SK-N-SH (cell line): ENCODE measurements around the gene GRB10. TPM values are rescaled to one million over a fixed set of nuclear protein-coding genes. Genes with fewer than 3 reads are reported as not detected.

Experiments
- CTCF ChIA-PET: fragments of 300-600, 350-600 bp; formaldehyde crosslinking; extraction: SDS; loops from one replicate; lab custom pipeline; 2021; lab: Yijun Ruan, JAX
- POLR2A ChIA-PET: fragments of 350-600 bp; sonication (Branson Sonifier 250); formaldehyde crosslinking; extraction: SDS; loops from one replicate; lab custom pipeline; 2020; ENCODE audit warnings: antibody characterized with exemption, inconsistent platforms; lab: Yijun Ruan, JAX
- DNase-seq: peaks from one replicate; pipeline ENCODE4 v3.0.0; 2012
- H2AFZ ChIP-seq: fragments of 200-600 bp; sonication (generic); 2 replicates; pipeline ENCODE4 v1.8.1; 2016; ENCODE audit warnings: antibody characterized with exemption, mild to moderate bottlenecking, low read depth
- H3F3A ChIP-seq: fragments of 200-600 bp; sonication (generic); replicated peaks from 2 replicates; pipeline ENCODE3; 2016; ENCODE audit warnings: antibody characterized with exemption, mild to moderate bottlenecking; ENCODE audit not compliant: insufficient read depth
- H3K27ac ChIP-seq, 2 experiments: fragments of 200-500 bp in 1 of 2; fragments of 200-600 bp in 1 of 2; sonication (Bioruptor generic) in 1 of 2; sonication (generic), shearing (Covaris generic) in 1 of 2; 2 replicates each; pipeline versions ENCODE4 v1.5.1 to v1.6.1; 2014 to 2016; ENCODE audit warnings: low read depth in 2 of 2, inconsistent platforms in 1 of 2, low read length in 1 of 2, mild to moderate bottlenecking in 1 of 2, mixed read lengths in 1 of 2
- H3K27me3 ChIP-seq: fragments of 200-600 bp; sonication (generic), shearing (Covaris generic); 2 replicates; pipeline ENCODE4 v1.6.1; 2016; ENCODE audit warnings: mixed run types; ENCODE audit not compliant: insufficient read depth
- H3K36me3 ChIP-seq, 2 experiments: fragments of 200-500 bp in 1 of 2; fragments of 200-600 bp in 1 of 2; sonication (Bioruptor generic) in 1 of 2; sonication (generic) in 1 of 2; replicated peaks in 1 of 2; 2 replicates each; pipeline versions ENCODE3 to v1.5.1; 2014 to 2016; ENCODE audit warnings: low read length in 1 of 2, mild to moderate bottlenecking in 1 of 2; ENCODE audit not compliant: insufficient read depth in 2 of 2, control insufficient read depth in 1 of 2
- H3K4me1 ChIP-seq, 2 experiments: fragments of 200-500 bp in 1 of 2; fragments of 200-600 bp in 1 of 2; sonication (Bioruptor generic) in 1 of 2; sonication (generic), shearing (Covaris generic) in 1 of 2; 2 replicates each; pipeline versions ENCODE4 v1.5.1 to v1.6.1; 2014 to 2016; ENCODE audit warnings: low read depth in 1 of 2, low read length in 1 of 2, mixed run types in 1 of 2; ENCODE audit not compliant: insufficient read depth in 2 of 2, control insufficient read depth in 1 of 2
- H3K4me2 ChIP-seq: fragments of 200-600 bp; sonication (generic), shearing (Covaris generic); 2 replicates; pipeline ENCODE4 v1.6.1; 2017; ENCODE audit warnings: mixed run types
- H3K4me3 ChIP-seq, 2 experiments: fragments of 200-500 bp in 1 of 2; fragments of 200-600 bp in 1 of 2; sonication (Bioruptor generic) in 1 of 2; sonication (generic), shearing (Covaris generic) in 1 of 2; 2 replicates each; pipeline versions ENCODE4 v1.5.1 to v1.8.1; 2014 to 2016; ENCODE audit warnings: low read depth in 2 of 2, inconsistent platforms in 1 of 2, low read length in 1 of 2, mild to moderate bottlenecking in 1 of 2, mixed read lengths in 1 of 2, moderate library complexity in 1 of 2
- H3K79me2 ChIP-seq: fragments of 200-600 bp; sonication (generic); 2 replicates; pipeline ENCODE4 v1.8.1; 2017; ENCODE audit warnings: mild to moderate bottlenecking; ENCODE audit not compliant: insufficient read depth
- H3K9ac ChIP-seq: fragments of 200-600 bp; sonication (generic); 2 replicates; pipeline ENCODE4 v1.6.1; 2017; ENCODE audit warnings: mixed run types
- H3K9me2 ChIP-seq: fragments of 200-600 bp; sonication (generic); 2 replicates; pipeline ENCODE4 v1.6.1; 2017; ENCODE audit warnings: mixed run types
- H3K9me3 ChIP-seq: fragments of 200-600 bp; sonication (generic); 2 replicates; pipeline ENCODE4 v1.6.1; 2017; ENCODE audit warnings: mixed run types, mild to moderate bottlenecking, moderate library complexity
- H4K20me1 ChIP-seq: fragments of 200-600 bp; sonication (generic); 2 replicates; pipeline ENCODE4 v1.6.1; 2017; ENCODE audit warnings: mild to moderate bottlenecking, mixed run types; ENCODE audit not compliant: insufficient read depth
- CHD2 ChIP-seq: fragments of 150-350 bp; IDR thresholded peaks from 2 replicates; pipeline ENCODE4 v1.6.1; 2018; ENCODE audit warnings: low read length; ENCODE audit not compliant: partially characterized antibody
- ELF1 ChIP-seq: IDR thresholded peaks from 2 replicates; pipeline ENCODE4 v1.4.0; 2012
- EP300 ChIP-seq, 2 experiments: IDR thresholded peaks; 2 replicates each; pipeline versions ENCODE4 v1.4.0 to v1.6.1; 2012; ENCODE audit warnings: borderline replicate concordance in 1 of 2, low read depth in 1 of 2, low read length in 1 of 2
- FOXM1 ChIP-seq: IDR thresholded peaks from 2 replicates; pipeline ENCODE4 v1.4.0; 2012; ENCODE audit warnings: low read depth, mild to moderate bottlenecking
- JUND ChIP-seq: IDR thresholded peaks from 2 replicates; pipeline ENCODE4 v1.4.0; 2012
- MXI1 ChIP-seq: IDR thresholded peaks from 2 replicates; pipeline ENCODE4 v1.6.1; 2012; ENCODE audit warnings: mild to moderate bottlenecking, low read depth, low read length, improper control_type of control experiment
- RAD21 ChIP-seq: IDR thresholded peaks from 2 replicates; pipeline ENCODE4 v1.6.1; 2012; ENCODE audit warnings: mild to moderate bottlenecking, low read length
- RXRA ChIP-seq: IDR thresholded peaks from 2 replicates; pipeline ENCODE4 v1.4.0; 2012; ENCODE audit warnings: low read depth, mild to moderate bottlenecking, borderline replicate concordance
- SIN3A ChIP-seq: IDR thresholded peaks from 2 replicates; pipeline ENCODE4 v1.6.1; 2012; ENCODE audit warnings: low read depth, mild to moderate bottlenecking, low read length, moderate library complexity, borderline replicate concordance
- TAF1 ChIP-seq: IDR thresholded peaks from 2 replicates; pipeline ENCODE4 v1.6.1; 2012; ENCODE audit warnings: low read depth, mild to moderate bottlenecking, low read length, moderate library complexity, borderline replicate concordance
- TCF12 ChIP-seq: IDR thresholded peaks from 2 replicates; pipeline ENCODE4 v1.4.0; 2012
- TEAD4 ChIP-seq: IDR thresholded peaks from 2 replicates; pipeline ENCODE4 v1.4.0; 2012; ENCODE audit warnings: mild to moderate bottlenecking, borderline replicate concordance; ENCODE audit not compliant: insufficient read depth
- WGBS: methylation state at CpG from one replicate; pipeline ENCODE4 v1.1.6; 2017; ENCODE audit warnings: low lambda C conversion rate; 5-methylcytosine and 5-hydroxymethylcytosine counted together
- polyA plus RNA-seq, 3 experiments: library from polyadenylated mRNA; depleted of rRNA; stranded (reverse); fragments of >200 nt; gene quantifications; 2 replicates each; pipeline ENCODE4 v1.2.3, GENCODE V29; 2012
- TF ChIP-seq, protein P1 (sequence below): fragments of 200-600 bp; sonication (generic); IDR thresholded peaks from 2 replicates; pipeline ENCODE4 v1.6.1; 2017; ENCODE audit warnings: antibody characterized with exemption, mild to moderate bottlenecking, moderate library complexity
- TF ChIP-seq, protein P2 (sequence below): IDR thresholded peaks from 2 replicates; pipeline ENCODE4 v1.4.0; 2012; ENCODE audit warnings: low read depth
- TF ChIP-seq, protein P3 (sequence below): IDR thresholded peaks from 2 replicates; pipeline ENCODE4 v1.4.0; 2012; ENCODE audit warnings: low read depth, borderline replicate concordance
- TF ChIP-seq, protein P4 (sequence below): IDR thresholded peaks from 2 replicates; pipeline ENCODE4 v1.4.0; 2012; ENCODE audit warnings: low read depth, borderline replicate concordance
- TF ChIP-seq, protein P5 (sequence below): IDR thresholded peaks from 2 replicates; pipeline ENCODE4; 2012
- TF ChIP-seq, protein P6 (sequence below): IDR thresholded peaks from 2 replicates; pipeline ENCODE4 v1.6.1; 2012; ENCODE audit warnings: mild to moderate bottlenecking, low read depth, low read length, moderate library complexity
- TF ChIP-seq, protein P7 (sequence below): fragments of 150-350 bp; IDR thresholded peaks from 2 replicates; pipeline ENCODE4 v1.6.1; 2016; ENCODE audit warnings: mild to moderate bottlenecking, low read depth, low read length

The GRB10 gene
- polyA plus RNA-seq, 1 of the 3 experiments (the other 2 are of a cell fraction), result 5.1 TPM

DNA sequence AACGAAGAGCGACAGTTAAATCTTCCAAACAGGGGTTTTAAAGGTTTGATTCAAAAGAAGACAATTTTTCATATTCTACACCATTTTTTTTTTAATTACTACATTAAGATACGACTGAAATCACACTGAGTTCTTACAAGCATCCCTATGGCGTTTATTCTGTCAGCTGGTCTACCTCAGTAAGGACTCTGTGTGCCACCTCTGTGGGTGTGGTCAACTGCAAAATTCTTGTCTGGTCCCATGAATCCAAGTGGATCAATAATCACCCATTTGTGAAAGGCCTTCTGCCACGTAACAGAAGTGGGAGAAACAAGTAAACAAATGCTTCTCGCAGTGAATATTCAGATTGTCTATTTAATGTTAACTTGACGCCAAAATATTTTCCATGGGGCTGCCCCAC, 104.1 kb downstream of the GRB10 start:
- no peak overlapping the region for H3K27ac ChIP-seq
- H3K4me2 ChIP-seq, result no peak overlapping the region
- ChIA-PET CTCF (interaction anchor here (0.6 to 11.9 kb wide), 67 partner anchors 8 to 586 kb away, joined by 3 to 157 read pairs (median 5); partner anchors contain the start of gene ZPBP), POLR2A (no interaction called here)
- H3K4me3 ChIP-seq, result no peak overlapping the region
- H3K36me3 ChIP-seq, result peaks cover 0 to 8% of the 10 kb centered on the region in 2 experiments
- no peaks in the 10 kb centered on the region for H3F3A ChIP-seq
- H3K27me3 ChIP-seq, result no peaks in the 10 kb centered on the region
- H3K79me2 ChIP-seq, result peaks cover 58% of the 10 kb centered on the region
- DNase-seq, result no peak
- H3K9me2 ChIP-seq, result no peaks in the 10 kb centered on the region
- H2AFZ ChIP-seq, result no peak overlapping the region
- TF ChIP-seq CHD2 (no peak), JUND (no peak), TEAD4 (no peak), TCF12 (no peak), TAF1 (no peak), MXI1 (no peak), EP300 (IDR thresholded peaks at IDR 0.05; ENCODE audit: borderline replicate concordance in 1 of 2, low read depth in 1 of 2, low read length in 1 of 2) (no peak), SIN3A (no peak), FOXM1 (no peak), RAD21 (no peak), ELF1 (no peak), RXRA (no peak)
- TF ChIP-seq, protein P1, sequence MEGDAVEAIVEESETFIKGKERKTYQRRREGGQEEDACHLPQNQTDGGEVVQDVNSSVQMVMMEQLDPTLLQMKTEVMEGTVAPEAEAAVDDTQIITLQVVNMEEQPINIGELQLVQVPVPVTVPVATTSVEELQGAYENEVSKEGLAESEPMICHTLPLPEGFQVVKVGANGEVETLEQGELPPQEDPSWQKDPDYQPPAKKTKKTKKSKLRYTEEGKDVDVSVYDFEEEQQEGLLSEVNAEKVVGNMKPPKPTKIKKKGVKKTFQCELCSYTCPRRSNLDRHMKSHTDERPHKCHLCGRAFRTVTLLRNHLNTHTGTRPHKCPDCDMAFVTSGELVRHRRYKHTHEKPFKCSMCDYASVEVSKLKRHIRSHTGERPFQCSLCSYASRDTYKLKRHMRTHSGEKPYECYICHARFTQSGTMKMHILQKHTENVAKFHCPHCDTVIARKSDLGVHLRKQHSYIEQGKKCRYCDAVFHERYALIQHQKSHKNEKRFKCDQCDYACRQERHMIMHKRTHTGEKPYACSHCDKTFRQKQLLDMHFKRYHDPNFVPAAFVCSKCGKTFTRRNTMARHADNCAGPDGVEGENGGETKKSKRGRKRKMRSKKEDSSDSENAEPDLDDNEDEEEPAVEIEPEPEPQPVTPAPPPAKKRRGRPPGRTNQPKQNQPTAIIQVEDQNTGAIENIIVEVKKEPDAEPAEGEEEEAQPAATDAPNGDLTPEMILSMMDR, result no peak
- TF ChIP-seq, protein P2, sequence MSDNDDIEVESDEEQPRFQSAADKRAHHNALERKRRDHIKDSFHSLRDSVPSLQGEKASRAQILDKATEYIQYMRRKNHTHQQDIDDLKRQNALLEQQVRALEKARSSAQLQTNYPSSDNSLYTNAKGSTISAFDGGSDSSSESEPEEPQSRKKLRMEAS, result no peak
- TF ChIP-seq, protein P3, sequence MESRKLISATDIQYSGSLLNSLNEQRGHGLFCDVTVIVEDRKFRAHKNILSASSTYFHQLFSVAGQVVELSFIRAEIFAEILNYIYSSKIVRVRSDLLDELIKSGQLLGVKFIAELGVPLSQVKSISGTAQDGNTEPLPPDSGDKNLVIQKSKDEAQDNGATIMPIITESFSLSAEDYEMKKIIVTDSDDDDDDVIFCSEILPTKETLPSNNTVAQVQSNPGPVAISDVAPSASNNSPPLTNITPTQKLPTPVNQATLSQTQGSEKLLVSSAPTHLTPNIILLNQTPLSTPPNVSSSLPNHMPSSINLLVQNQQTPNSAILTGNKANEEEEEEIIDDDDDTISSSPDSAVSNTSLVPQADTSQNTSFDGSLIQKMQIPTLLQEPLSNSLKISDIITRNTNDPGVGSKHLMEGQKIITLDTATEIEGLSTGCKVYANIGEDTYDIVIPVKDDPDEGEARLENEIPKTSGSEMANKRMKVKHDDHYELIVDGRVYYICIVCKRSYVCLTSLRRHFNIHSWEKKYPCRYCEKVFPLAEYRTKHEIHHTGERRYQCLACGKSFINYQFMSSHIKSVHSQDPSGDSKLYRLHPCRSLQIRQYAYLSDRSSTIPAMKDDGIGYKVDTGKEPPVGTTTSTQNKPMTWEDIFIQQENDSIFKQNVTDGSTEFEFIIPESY, result no peak
- TF ChIP-seq, protein P4, sequence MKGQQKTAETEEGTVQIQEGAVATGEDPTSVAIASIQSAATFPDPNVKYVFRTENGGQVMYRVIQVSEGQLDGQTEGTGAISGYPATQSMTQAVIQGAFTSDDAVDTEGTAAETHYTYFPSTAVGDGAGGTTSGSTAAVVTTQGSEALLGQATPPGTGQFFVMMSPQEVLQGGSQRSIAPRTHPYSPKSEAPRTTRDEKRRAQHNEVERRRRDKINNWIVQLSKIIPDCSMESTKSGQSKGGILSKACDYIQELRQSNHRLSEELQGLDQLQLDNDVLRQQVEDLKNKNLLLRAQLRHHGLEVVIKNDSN, result no peak
- TF ChIP-seq, protein P5, sequence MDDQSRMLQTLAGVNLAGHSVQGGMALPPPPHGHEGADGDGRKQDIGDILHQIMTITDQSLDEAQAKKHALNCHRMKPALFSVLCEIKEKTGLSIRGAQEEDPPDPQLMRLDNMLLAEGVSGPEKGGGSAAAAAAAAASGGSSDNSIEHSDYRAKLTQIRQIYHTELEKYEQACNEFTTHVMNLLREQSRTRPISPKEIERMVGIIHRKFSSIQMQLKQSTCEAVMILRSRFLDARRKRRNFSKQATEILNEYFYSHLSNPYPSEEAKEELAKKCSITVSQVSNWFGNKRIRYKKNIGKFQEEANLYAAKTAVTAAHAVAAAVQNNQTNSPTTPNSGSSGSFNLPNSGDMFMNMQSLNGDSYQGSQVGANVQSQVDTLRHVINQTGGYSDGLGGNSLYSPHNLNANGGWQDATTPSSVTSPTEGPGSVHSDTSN, result no peak
- TF ChIP-seq, protein P6, sequence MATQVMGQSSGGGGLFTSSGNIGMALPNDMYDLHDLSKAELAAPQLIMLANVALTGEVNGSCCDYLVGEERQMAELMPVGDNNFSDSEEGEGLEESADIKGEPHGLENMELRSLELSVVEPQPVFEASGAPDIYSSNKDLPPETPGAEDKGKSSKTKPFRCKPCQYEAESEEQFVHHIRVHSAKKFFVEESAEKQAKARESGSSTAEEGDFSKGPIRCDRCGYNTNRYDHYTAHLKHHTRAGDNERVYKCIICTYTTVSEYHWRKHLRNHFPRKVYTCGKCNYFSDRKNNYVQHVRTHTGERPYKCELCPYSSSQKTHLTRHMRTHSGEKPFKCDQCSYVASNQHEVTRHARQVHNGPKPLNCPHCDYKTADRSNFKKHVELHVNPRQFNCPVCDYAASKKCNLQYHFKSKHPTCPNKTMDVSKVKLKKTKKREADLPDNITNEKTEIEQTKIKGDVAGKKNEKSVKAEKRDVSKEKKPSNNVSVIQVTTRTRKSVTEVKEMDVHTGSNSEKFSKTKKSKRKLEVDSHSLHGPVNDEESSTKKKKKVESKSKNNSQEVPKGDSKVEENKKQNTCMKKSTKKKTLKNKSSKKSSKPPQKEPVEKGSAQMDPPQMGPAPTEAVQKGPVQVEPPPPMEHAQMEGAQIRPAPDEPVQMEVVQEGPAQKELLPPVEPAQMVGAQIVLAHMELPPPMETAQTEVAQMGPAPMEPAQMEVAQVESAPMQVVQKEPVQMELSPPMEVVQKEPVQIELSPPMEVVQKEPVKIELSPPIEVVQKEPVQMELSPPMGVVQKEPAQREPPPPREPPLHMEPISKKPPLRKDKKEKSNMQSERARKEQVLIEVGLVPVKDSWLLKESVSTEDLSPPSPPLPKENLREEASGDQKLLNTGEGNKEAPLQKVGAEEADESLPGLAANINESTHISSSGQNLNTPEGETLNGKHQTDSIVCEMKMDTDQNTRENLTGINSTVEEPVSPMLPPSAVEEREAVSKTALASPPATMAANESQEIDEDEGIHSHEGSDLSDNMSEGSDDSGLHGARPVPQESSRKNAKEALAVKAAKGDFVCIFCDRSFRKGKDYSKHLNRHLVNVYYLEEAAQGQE, result no peak
- TF ChIP-seq, protein P7, sequence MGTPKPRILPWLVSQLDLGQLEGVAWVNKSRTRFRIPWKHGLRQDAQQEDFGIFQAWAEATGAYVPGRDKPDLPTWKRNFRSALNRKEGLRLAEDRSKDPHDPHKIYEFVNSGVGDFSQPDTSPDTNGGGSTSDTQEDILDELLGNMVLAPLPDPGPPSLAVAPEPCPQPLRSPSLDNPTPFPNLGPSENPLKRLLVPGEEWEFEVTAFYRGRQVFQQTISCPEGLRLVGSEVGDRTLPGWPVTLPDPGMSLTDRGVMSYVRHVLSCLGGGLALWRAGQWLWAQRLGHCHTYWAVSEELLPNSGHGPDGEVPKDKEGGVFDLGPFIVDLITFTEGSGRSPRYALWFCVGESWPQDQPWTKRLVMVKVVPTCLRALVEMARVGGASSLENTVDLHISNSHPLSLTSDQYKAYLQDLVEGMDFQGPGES, result no peak
- H3K4me1 ChIP-seq, result peaks cover 0 to 22% of the 10 kb centered on the region in 2 experiments; a peak in 2 of 4 replicates
- H3K9ac ChIP-seq, result no peak overlapping the region
- 58% methylated on average over 7 of the region's 7 CpGs for WGBS
- H3K9me3 ChIP-seq, result no peaks in the 10 kb centered on the region
- peaks cover 86% of the 10 kb centered on the region for H4K20me1 ChIP-seq
